Stimulated activated effector memory CD8-positive, alpha-beta T cell treated with anti-CD3 and anti-CD28 coated beads, Interleukin-12 subunit alpha, Interleukin-12 subunit beta, amount 100 ng/mL, for 72 hours (primary cell): ENCODE measurements around the gene YY1.
A peak's percentile ranks its signal among the peaks of the same experiment; 100 is the strongest.
"Not testable (repeated sequence)": the region's sequence is repeated elsewhere in the genome, so short reads cannot be mapped to it uniquely, and the experiment has no call there.

Source experiments
- ATAC-seq: fragments of 150-1000 bp; cut with Tn5 transposase; 2 replicates; pipeline ENCODE4 v1.10.0; 2021
- DNase-seq, 2 donors: peaks; one replicate each; pipeline ENCODE4 v3.0.0; 2021 to 2022; ENCODE audit warnings: low spot score in 2 of 2
- H3K27ac Mint-ChIP-seq: one replicate; pipeline ENCODE4 v1.8.0; 2022; ENCODE audit warnings: mild to moderate bottlenecking, mixed read lengths
- H3K36me3 Mint-ChIP-seq: one replicate; pipeline ENCODE4 v1.8.0; 2022; ENCODE audit warnings: mild to moderate bottlenecking, mixed read lengths
- H3K4me1 Mint-ChIP-seq: one replicate; pipeline ENCODE4 v1.8.0; 2022; ENCODE audit warnings: mixed read lengths
- H3K4me3 Mint-ChIP-seq: one replicate; pipeline ENCODE4 v1.8.0; 2022; ENCODE audit warnings: mild to moderate bottlenecking, mixed read lengths
- H3K9me3 Mint-ChIP-seq: one replicate; pipeline ENCODE4 v1.8.0; 2022; ENCODE audit warnings: mixed read lengths

Gene YY1

GRCh38 chr14:100283436-100283835, 44.5 kb downstream of the YY1 start:
- ATAC-seq, DNase-seq, H3K4me3 Mint-ChIP-seq, H3K9me3 Mint-ChIP-seq: not testable (repeated sequence)
- Mint-ChIP-seq H3K27ac (peak overlapping the region; percentile 23), H3K36me3 (peaks cover 53% of the 10 kb centered on the region), H3K4me1 (peaks cover 23% of the 10 kb centered on the region)

- Mint-ChIP-seq H3K27ac (peak overlapping the region; percentile 86), H3K4me3 (peak overlapping the region; percentile 76), H3K9me3 (no peaks in the 10 kb centered on the region), H3K4me1 (peaks cover 19% of the 10 kb centered on the region), H3K36me3 (peaks cover 53% of the 10 kb centered on the region)
- no peak for DNase-seq
- ATAC-seq: no peak
Measured at GRCh38 chr14:100283984-100284881, 45.3 kb downstream of the YY1 start.

GRCh38 chr14:100285021-100285912, 46.3 kb downstream of the YY1 start:
- peaks cover 13% of the 10 kb centered on the region for H3K4me1 Mint-ChIP-seq
- peak overlapping the region; percentile 94 for H3K27ac Mint-ChIP-seq
- peak; percentile 92 to 93 for DNase-seq
- peaks cover 53% of the 10 kb centered on the region for H3K36me3 Mint-ChIP-seq
- peak; percentile 87 for ATAC-seq
- H3K9me3 Mint-ChIP-seq: no peaks in the 10 kb centered on the region
- H3K4me3 Mint-ChIP-seq: peak overlapping the region; percentile 76

- Mint-ChIP-seq H3K36me3 (peaks cover 46% of the 10 kb centered on the region), H3K4me1 (peaks cover 13% of the 10 kb centered on the region), H3K4me3 (peak overlapping the region; percentile 76), H3K9me3 (no peaks in the 10 kb centered on the region), H3K27ac (peak overlapping the region; percentile 94)
- DNase-seq (no peak), ATAC-seq (no peak)
Measured at GRCh38 chr14:100285913-100286400, 47.0 kb downstream of the YY1 start.

GRCh38 chr14:100286484-100287191, 47.7 kb downstream of the YY1 start:
- H3K4me1 Mint-ChIP-seq: peaks cover 13% of the 10 kb centered on the region
- H3K4me3 Mint-ChIP-seq: peak overlapping the region; percentile 76
- peak overlapping the region; percentile 94 for H3K27ac Mint-ChIP-seq
- peaks cover 45% of the 10 kb centered on the region for H3K36me3 Mint-ChIP-seq
- no peaks in the 10 kb centered on the region for H3K9me3 Mint-ChIP-seq
- DNase-seq (no peak), ATAC-seq (no peak)

- Mint-ChIP-seq H3K9me3 (no peaks in the 10 kb centered on the region), H3K27ac (no peak overlapping the region), H3K4me1 (peaks cover 13% of the 10 kb centered on the region), H3K36me3 (peaks cover 40% of the 10 kb centered on the region), H3K4me3 (no peak overlapping the region)
- no peak for ATAC-seq
- no peak for DNase-seq
Measured at GRCh38 chr14:100287202-100287997, 48.5 kb downstream of the YY1 start.

GRCh38 chr14:100287998-100288295, 49.0 kb downstream of the YY1 start:
- Mint-ChIP-seq H3K36me3 (peaks cover 34% of the 10 kb centered on the region), H3K4me1 (peaks cover 13% of the 10 kb centered on the region)
- not testable (repeated sequence) for H3K27ac Mint-ChIP-seq, DNase-seq, H3K9me3 Mint-ChIP-seq, H3K4me3 Mint-ChIP-seq, ATAC-seq

GRCh38 chr14:100288382-100289185, 49.6 kb downstream of the YY1 start:
- no peak for ATAC-seq
- Mint-ChIP-seq H3K27ac (peak overlapping the region; percentile 70), H3K36me3 (peaks cover 29% of the 10 kb centered on the region), H3K9me3 (no peaks in the 10 kb centered on the region), H3K4me3 (no peak overlapping the region), H3K4me1 (peaks cover 13% of the 10 kb centered on the region)
- DNase-seq: no peak

GRCh38 chr14:100289916-100290606, 51.1 kb downstream of the YY1 start:
- DNase-seq (no peak), ATAC-seq (no peak)
- no peak overlapping the region for H3K4me3 Mint-ChIP-seq
- peaks cover 21% of the 10 kb centered on the region for H3K36me3 Mint-ChIP-seq
- peak overlapping the region; percentile 70 for H3K27ac Mint-ChIP-seq
- peaks cover 12% of the 10 kb centered on the region for H3K4me1 Mint-ChIP-seq
- H3K9me3 Mint-ChIP-seq: no peaks in the 10 kb centered on the region

- Mint-ChIP-seq H3K36me3 (peaks cover 21% of the 10 kb centered on the region), H3K27ac (peak overlapping the region; percentile 70), H3K9me3 (no peaks in the 10 kb centered on the region), H3K4me1 (peaks cover 12% of the 10 kb centered on the region), H3K4me3 (no peak overlapping the region)
- no peak for ATAC-seq
- DNase-seq: no peak
Measured at GRCh38 chr14:100290607-100291304, 51.8 kb downstream of the YY1 start.

GRCh38 chr14:100291305-100292075, 52.5 kb downstream of the YY1 start:
- Mint-ChIP-seq H3K27ac (peak overlapping the region; percentile 70), H3K4me1 (peaks cover 12% of the 10 kb centered on the region)
- DNase-seq: no peak

GRCh38 chr14:100292301-100292775, 53.4 kb downstream of the YY1 start:
- ATAC-seq: no peak
- H3K4me1 Mint-ChIP-seq: peaks cover 12% of the 10 kb centered on the region
- no peaks in the 10 kb centered on the region for H3K9me3 Mint-ChIP-seq
- H3K27ac Mint-ChIP-seq: no peak overlapping the region
- DNase-seq: no peak
- peaks cover 27% of the 10 kb centered on the region for H3K36me3 Mint-ChIP-seq
- no peak overlapping the region for H3K4me3 Mint-ChIP-seq

More at GRCh38 chr14:100291305-100292075, 52.5 kb downstream of the YY1 start:
- H3K9me3 Mint-ChIP-seq: no peaks in the 10 kb centered on the region
- ATAC-seq: no peak
- peaks cover 23% of the 10 kb centered on the region for H3K36me3 Mint-ChIP-seq
- no peak overlapping the region for H3K4me3 Mint-ChIP-seq
